CD4-positive, alpha-beta T cell treated with Interleukin-10 for 1 hour (primary cell): ENCODE measurements around the gene ABCC6.
"Not testable (repeated sequence)": the region's sequence is repeated elsewhere in the genome, so short reads cannot be mapped to it uniquely, and the experiment has no call there.

Experiments
- DNase-seq: peaks from one replicate; pipeline ENCODE4 v3.0.0-alpha.2; 2020

ABCC6 gene

GRCh38 chr16:16188827-16189226 is 34.5 kb downstream of the ABCC6 start:
- DNase-seq, result no peak

DNA sequence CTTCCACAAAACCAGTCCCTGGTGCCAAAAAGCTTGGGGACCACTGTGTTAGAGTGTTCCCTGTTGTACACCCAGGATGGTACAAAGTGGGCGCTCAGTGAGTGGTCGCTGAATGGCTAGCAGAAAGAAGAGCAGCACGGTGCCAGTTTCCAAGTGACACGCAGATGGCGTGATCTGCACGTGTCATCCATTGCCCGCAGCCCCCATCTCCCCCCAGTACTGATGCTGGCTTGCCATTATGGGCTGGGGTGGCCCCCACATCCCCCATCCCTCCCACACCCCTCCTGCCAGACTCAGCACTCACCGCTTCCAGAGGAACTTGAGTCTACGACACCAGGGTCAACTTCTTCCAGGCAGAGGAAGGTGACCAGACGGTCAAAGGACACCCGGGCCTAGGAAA is 36.5 kb downstream of the ABCC6 start:
- DNase-seq, result no peak

- DNase-seq, result no peak
Observed at GRCh38 chr16:16185095-16185494, 38.2 kb downstream of the ABCC6 start.

- DNase-seq, result no peak
Observed at GRCh38 chr16:16184594-16184993, 38.7 kb downstream of the ABCC6 start.

- DNase-seq, result no peak
Observed at GRCh38 chr16:16183562-16183961, 39.7 kb downstream of the ABCC6 start.

GRCh38 chr16:16182918-16183317 is 40.4 kb downstream of the ABCC6 start:
- no peak for DNase-seq

DNA sequence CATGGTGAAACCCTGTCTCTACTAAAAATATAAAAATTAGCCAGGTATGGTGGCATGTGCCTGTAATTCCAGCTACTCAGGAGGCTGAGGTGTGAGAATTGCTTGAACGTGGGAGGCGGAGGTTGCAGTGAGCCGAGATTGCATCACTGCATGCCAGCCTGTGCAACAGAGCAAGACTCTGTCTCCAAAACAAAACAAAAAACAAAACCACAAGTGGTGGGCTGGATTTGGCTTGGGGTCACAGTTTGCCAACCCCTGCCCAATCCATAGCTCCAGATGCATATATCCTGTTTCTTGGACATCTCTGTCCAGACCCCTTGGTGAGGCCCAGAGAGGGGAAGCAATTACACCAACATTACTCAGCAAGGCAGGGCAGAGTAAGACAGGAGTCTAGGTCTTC is 41.5 kb downstream of the ABCC6 start:
- not testable (repeated sequence) for DNase-seq

DNA sequence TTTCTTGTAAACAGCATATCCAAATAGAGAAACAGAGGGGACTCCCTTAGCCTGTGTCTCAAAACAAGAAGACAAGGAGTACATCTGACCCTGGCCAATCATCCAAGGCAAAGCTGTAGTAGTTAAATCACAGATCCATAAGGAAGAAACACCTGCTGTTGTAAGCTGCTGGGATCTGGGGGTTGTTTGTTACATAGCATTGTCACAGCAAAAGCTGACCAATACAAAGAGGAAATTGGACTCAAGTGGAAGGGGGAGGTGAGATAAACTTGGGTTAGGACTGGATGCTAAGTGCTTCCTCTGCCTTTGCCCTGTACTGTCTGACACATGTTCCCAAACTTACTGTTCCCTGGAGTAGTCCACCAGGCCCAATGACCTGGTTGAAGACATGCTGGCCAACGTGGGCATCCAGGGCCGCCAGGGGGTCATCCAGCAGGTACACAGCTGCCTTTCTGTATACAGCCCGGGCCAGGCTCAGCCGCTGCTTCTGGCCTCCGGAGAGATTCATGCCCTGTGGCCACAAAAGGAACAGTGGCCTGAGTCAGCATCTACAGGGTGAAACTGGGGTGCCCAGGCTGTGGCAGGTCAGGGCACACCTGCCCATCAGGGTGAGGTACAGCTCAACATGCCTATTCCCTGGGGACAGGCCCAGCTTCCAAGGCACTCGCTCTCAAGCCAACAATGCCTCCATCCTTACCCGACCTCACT is 44.7 kb downstream of the ABCC6 start:
- DNase-seq, result no peak

GRCh38 chr16:16176328-16176727 is 47.0 kb downstream of the ABCC6 start:
- DNase-seq, result no peak

DNA sequence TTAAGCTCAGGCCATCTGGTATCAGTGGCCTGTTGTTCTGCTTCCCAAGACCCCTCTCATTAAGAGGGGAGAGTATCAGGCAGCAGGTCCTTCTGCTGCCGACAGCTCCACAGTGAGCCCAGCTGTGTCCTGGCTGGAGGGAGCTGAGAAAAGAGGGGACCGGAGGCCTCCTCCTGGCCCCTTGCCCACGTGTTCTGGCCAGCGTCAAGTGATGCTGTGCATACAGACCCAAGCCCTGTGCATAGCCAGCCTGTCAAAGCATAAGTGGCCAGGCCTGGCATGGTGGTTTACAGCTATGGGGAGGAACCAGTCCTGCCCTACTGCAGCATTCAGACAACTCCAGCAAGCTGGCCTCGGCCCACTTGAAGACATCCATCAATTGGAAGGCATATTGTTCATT is 48.0 kb downstream of the ABCC6 start:
- DNase-seq, result no peak

- DNase-seq, result no peak
Observed at GRCh38 chr16:16172991-16173390, 50.3 kb downstream of the ABCC6 start.

GRCh38 chr16:16171332-16171919 is 51.9 kb downstream of the ABCC6 start:
- DNase-seq, result no peak

- DNase-seq, result no peak
Observed at GRCh38 chr16:16169615-16170014, 53.7 kb downstream of the ABCC6 start.

- DNase-seq, result no peak
Observed at GRCh38 chr16:16168431-16168830, 54.9 kb downstream of the ABCC6 start.

DNA sequence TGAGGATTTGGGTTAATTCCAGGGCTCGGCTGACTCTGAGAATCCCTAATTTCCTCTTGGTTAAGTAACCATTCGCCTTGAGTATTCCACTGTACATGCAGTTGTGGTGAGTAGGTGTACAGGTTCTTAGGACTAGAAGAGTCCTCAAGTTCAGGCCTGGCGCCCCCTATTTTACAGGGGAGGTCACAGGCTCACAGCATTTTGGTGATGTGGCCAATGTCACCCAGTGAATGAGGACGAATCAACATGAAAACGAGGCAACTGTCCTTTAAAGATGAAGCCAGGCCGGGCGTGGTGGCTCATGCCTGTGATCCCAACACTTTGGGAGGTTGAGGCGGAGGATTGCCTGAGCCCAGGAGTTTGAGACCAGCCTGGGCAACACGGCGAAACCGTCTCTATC is 55.4 kb downstream of the ABCC6 start:
- no peak for DNase-seq

DNA sequence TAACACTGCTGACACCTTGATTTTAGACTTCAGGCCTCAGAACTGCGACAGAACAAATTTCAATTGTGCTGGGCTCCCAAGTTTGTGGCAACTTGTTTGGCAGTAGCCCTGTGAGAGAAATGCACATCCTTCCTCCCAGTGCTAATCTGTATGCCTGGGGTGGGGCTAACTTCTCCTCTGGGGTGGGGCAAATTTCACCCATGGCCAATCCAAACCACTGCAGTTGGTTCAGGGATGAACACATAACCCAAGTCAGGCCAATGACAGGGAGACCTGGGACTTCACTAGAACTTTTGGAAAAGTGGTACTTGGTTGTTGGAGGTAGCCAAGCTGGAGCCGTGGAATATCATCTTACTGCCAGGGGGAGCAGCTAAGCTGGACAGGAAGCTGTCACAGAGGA is 56.3 kb downstream of the ABCC6 start:
- DNase-seq, result no peak

DNA sequence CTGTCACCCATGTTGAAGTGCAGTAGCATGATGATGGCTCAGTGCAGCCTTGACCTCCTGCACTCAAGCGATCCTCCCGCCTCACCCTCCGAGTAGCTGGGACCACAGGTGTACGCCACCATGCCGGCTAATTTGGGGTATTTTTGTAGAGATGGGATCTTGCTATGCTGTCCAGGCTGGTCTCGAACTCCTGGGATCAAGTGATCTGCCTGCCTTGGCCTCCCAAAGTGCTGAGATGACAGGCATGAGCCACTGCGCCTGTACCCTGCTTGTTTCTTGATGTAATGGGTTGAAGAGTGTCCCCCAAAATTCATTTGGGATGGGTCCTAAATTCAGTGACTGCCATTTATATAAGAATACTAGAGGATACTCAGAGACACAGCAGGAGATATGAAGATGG is 57.2 kb downstream of the ABCC6 start:
- DNase-seq, result no peak

DNA sequence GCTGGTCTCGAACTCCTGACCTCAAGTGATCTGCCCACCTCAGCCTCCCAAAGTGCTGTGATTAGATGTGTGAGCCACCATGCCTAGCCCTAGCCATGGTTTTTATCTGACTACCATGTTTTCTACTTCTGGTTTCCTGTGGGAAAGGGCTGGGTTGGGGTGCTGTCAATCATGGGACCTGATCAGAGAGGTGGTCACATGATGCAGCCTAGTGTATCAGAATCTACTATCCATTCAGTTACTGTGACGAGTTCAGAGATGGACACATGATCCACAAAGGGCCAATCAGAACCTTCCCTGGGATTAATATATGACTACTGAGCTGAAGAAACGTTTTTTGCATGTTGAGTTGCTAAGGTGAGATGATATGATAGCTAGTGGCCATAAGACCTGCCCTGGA is 59.1 kb downstream of the ABCC6 start:
- DNase-seq, result no peak

- no peak for DNase-seq
Observed at GRCh38 chr16:16163571-16163970, 59.7 kb downstream of the ABCC6 start.

DNA sequence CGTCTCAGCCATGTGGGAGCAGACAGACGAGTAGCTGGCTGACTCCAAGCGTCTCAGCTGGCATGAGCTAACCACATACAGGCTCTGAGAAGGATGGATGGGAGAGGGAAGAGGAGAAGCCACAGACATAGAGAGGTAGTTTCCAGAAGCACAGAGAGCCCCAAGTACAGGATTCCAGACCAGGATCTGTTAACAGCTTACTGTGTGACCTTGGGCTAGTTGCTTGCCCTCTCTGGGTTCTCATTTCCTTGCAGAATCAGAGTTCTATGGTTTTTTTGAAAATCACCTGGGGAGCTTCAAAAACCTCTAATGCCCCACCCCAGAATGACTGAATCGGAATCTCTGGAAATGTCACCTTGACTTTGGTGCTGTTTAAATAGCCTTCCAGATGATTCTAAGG is 60.2 kb downstream of the ABCC6 start:
- no peak for DNase-seq

GRCh38 chr16:16162591-16162990 is 60.7 kb downstream of the ABCC6 start:
- no peak for DNase-seq

- DNase-seq, result not testable (repeated sequence)
Observed at GRCh38 chr16:16161840-16162239, 61.5 kb downstream of the ABCC6 start.

DNA sequence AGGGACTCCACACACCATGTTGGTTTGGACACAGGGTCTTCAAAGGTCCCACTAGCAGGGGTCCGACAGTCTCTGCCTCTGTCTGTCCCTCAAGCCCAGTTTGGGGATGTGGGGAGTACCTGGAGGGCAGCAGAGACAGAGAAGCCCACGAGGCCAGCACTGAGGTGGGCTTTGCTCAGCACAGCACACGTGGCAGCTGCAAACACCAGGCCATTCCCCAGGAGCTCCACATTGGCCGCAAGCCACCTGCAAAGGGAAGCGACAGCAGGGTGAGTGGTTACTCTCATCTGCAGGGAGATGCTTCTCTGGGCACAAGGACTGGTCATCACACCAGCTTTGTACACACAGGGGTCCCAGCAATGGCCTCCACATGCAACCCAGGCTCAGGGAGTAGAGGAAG is 62.0 kb downstream of the ABCC6 start:
- no peak for DNase-seq

GRCh38 chr16:16159662-16160061 is 63.6 kb downstream of the ABCC6 start:
- no peak for DNase-seq

- DNase-seq, result no peak
Observed at GRCh38 chr16:16158741-16159374, 64.4 kb downstream of the ABCC6 start.
